HFFc6 (cell line): ENCODE data around the gene TSEN34. TPM values are rescaled to one million over a fixed set of nuclear protein-coding genes. Genes with fewer than 3 reads are reported as not detected.

ENCODE experiments used
- DNase-seq: peaks from one replicate; pipeline ENCODE4 v3.0.0-alpha.2; 2018
- H3K27ac Mint-ChIP-seq: 2 replicates; pipeline ENCODE4 v1.8.0; 2020; ENCODE audit warnings: mild to moderate bottlenecking, mixed read lengths
- H3K27me3 Mint-ChIP-seq: 2 replicates; pipeline ENCODE4 v1.8.0; 2021; ENCODE audit warnings: mild to moderate bottlenecking, moderate library complexity, mixed read lengths; ENCODE audit not compliant: insufficient read depth
- H3K36me3 Mint-ChIP-seq: 2 replicates; pipeline ENCODE4 v1.8.0; 2021; ENCODE audit warnings: low read depth, mixed read lengths
- H3K4me1 Mint-ChIP-seq: 2 replicates; pipeline ENCODE4 v1.8.0; 2020; ENCODE audit warnings: low read depth, mixed read lengths
- H3K4me3 Mint-ChIP-seq: 2 replicates; pipeline ENCODE4 v1.8.0; 2020; ENCODE audit warnings: mild to moderate bottlenecking, moderate library complexity, mixed read lengths
- H3K9me3 Mint-ChIP-seq: 2 replicates; pipeline ENCODE4 v1.8.0; 2020; ENCODE audit warnings: mild to moderate bottlenecking, mixed read lengths
- CTCF ChIP-seq: fragments of 200-600 bp; sonication (generic); IDR thresholded peaks from 2 replicates; pipeline ENCODE4 v1.5.0; 2021; ENCODE audit warnings: antibody characterized with exemption, mild to moderate bottlenecking
- total RNA-seq, 6 experiments: library from RNA; stranded (reverse); fragmentation: NEBNext Ultra II Directional; extraction: Animal tissue kit (Norgen Biotek cat#: 25700); gene quantifications; 2 replicates in 1 of 6; 3 replicates in 5 of 6; pipeline ENCODE4 v1.2.3, GENCODE V29; 2021

TSEN34 gene
- total RNA-seq, 6 experiments from 2014 or later: 51.2 to 58.8 (median 54.4) TPM

GRCh38 chr19:54158812-54159351 lies 32.2 kb upstream of the TSEN34 start:
- peak; percentile 23 for DNase-seq
- peaks cover 12% of the 10 kb centered on the region for H3K27me3 Mint-ChIP-seq
- peak overlapping the region; percentile 91 for H3K4me3 Mint-ChIP-seq
- peaks cover 37% of the 10 kb centered on the region for H3K36me3 Mint-ChIP-seq
- H3K9me3 Mint-ChIP-seq: peaks cover 11% of the 10 kb centered on the region
- peaks cover 51% of the 10 kb centered on the region for H3K4me1 Mint-ChIP-seq
- H3K27ac Mint-ChIP-seq: peak overlapping the region; percentile 96
- no peak for TF ChIP-seq CTCF

- Mint-ChIP-seq H3K27me3 (peaks cover 11% of the 10 kb centered on the region), H3K27ac (peak within 1 kb of the TSS; percentile 96), H3K4me1 (peaks cover 44% of the 10 kb centered on the region), H3K36me3 (peaks cover 33% of the 10 kb centered on the region), H3K4me3 (peak within 1 kb of the TSS; percentile 91), H3K9me3 (peaks cover 18% of the 10 kb centered on the region)
- DNase-seq: peak; percentile 100
- peak; percentile 64 for TF ChIP-seq CTCF
These were observed 31.5 kb upstream of the TSEN34 start, which contains the start of gene LENG1 for GRCh38 chr19:54159352-54160181. Gene LENG1, minus strand, starts transcription at chr19:54159721. Its CDS starts 26 bp downstream, at chr19:54159695.

- Mint-ChIP-seq H3K27me3 (peaks cover 9% of the 10 kb centered on the region), H3K36me3 (peaks cover 30% of the 10 kb centered on the region), H3K4me1 (peaks cover 39% of the 10 kb centered on the region), H3K4me3 (peak overlapping the region; percentile 91), H3K27ac (peak overlapping the region; percentile 96), H3K9me3 (peaks cover 20% of the 10 kb centered on the region)
- no peak for TF ChIP-seq CTCF
- DNase-seq: no peak
These were observed 30.8 kb upstream of the TSEN34 start for GRCh38 chr19:54160182-54160811.

GRCh38 chr19:54160854-54161253 lies 30.3 kb upstream of the TSEN34 start:
- peaks cover 30% of the 10 kb centered on the region for H3K36me3 Mint-ChIP-seq
- peaks cover 10% of the 10 kb centered on the region for H3K27me3 Mint-ChIP-seq
- H3K4me1 Mint-ChIP-seq: peaks cover 39% of the 10 kb centered on the region
- DNase-seq: no peak
- H3K9me3 Mint-ChIP-seq: peaks cover 25% of the 10 kb centered on the region
- peak overlapping the region; percentile 96 for H3K27ac Mint-ChIP-seq
- peak overlapping the region; percentile 91 for H3K4me3 Mint-ChIP-seq
- TF ChIP-seq CTCF: no peak

GRCh38 chr19:54162241-54162805 lies 28.8 kb upstream of the TSEN34 start:
- DNase-seq: no peak

More at GRCh38 chr19:54162241-54162805, 28.8 kb upstream of the TSEN34 start:
- Mint-ChIP-seq H3K36me3 (peaks cover 24% of the 10 kb centered on the region), H3K4me1 (peaks cover 35% of the 10 kb centered on the region), H3K4me3 (peak overlapping the region; percentile 72), H3K9me3 (peaks cover 26% of the 10 kb centered on the region), H3K27me3 (peaks cover 7% of the 10 kb centered on the region), H3K27ac (no peak overlapping the region)
- no peak for TF ChIP-seq CTCF
